ENCODE data around the gene EBNA1BP2.

GRCh38 chr1:43214501-43215444 lies 42.7 kb upstream of the EBNA1BP2 start:
- no peak for TF ChIP-seq EZH2phosphoT487 (IDR thresholded peaks at IDR 0.05; ENCODE audit: low read length)
- no peak for TF ChIP-seq CTCF (IDR thresholded peaks at IDR 0.05; ENCODE audit: low read length)
